Pons (tissue), 1 donor: ENCODE results near the gene KNDC1.
"Not testable (repeated sequence)": the region's sequence is repeated elsewhere in the genome, so short reads cannot be mapped to it uniquely, and the experiment has no call there.

Experiments used
- DNase-seq: peaks from one replicate; pipeline ENCODE4 v3.0.0-alpha.2; 2016; ENCODE audit warnings: low spot score

Gene KNDC1

DNA sequence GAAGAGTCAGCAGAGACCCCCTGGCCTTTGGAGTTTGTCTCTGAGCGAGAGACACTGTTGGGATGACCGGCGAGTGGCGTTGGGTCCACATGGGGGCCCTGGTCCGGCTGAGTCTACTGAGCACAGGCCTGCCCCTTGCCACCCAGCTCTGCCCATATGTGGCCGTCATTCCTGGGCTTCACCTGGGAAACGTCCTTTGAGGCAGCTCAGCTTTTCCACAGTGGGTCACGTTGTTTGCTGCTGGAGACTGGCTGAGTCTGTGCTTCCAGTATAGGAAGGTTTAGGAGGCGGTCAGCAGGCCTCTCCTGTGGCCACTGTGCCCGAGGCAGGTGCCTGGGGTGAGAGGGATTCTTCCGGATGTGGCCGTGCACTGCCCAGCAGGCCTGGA, 99.6 kb downstream of the KNDC1 start:
- DNase-seq, result no peak

DNA sequence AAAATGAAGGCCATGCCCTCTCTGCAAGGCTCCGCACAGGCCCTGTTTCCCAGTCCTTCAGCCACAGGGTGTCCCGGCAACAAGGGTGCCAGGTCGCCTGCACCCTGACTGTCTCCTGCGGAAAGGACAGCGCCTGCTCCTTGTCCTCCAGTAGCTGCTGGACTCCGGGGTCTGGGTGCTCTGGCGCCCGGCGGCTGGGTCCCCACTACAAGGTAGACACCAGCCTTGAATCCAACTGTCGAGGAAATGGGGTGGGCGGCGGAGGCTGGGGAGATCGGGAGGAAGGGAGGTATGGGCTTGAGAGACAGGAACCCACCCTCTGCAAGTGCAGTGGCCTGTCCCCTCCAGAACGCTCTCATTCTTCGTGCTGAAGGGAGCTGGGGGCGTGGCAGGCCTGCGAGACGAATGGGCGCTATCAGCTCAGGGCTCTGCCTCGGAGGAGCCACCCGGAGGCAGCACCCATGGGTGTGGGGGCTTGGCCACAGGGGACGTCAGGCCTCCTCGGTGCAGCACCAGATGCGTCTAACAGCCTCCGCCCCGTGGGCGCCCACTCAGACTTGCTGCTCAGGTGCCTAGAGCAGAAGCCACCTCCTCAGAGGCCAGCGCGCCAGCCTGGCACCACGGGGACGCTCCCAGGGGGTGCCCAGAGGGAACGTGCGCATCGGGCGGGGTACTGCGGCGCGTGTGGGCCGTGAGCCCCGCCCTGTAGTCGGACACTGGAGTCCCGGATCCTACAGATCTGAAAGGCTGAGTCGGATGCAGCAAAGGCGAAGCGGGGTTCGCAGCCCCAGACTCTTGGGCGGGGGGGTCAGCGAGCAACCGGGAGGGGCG, 101.1 kb downstream of the KNDC1 start:
- peak; percentile 20 for DNase-seq

DNA sequence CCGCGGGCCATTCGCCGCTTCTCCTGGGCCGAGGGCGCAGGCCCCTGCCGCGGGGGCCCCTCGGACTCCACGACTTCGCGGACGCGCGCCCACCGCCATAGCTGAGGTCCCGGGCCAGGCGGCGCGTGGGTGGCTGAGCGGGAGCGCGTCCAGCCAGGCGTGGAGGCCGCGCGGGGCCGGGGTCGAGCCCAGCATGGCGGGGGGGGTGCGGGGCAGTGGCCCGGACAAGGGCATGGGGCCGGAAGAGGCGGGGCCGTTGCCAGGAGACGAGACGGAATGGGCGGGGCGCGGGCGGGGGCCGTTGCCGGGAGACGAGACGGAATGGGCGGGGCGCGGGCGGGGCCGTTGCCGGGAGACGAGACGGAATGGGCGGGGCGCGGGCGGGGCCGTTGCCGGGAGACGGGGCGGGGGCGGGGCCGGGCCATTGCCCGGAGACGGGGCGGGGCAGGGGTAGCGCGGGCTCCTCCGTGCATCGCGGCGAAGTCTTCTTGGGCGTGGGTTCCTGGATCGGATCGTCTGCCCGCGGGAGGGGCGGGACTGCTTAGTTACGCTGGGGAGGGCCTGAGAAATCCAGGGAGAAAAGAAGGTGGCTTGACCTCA, 101.8 kb downstream of the KNDC1 start:
- peak; percentile 48 for DNase-seq

DNA sequence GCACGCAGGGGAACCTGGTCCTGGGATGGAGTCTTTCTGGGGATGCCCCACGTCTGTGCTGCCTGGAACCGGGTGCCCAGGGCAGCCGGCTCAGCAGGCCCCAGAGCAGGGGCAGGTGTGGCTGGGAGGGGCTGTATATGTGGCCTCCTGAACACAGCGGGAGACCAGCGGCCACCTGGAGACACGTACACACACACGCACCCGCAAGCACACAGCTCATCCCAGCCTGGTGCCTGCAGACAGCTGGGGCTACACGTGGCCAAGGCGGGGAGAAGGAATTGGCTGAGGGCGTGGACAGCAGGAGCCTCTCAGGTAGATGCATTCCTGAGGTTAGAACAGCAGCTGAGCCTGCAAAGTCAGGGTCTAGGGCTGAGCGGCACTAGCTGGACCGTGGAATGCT, 102.7 kb downstream of the KNDC1 start:
- no peak for DNase-seq

DNA sequence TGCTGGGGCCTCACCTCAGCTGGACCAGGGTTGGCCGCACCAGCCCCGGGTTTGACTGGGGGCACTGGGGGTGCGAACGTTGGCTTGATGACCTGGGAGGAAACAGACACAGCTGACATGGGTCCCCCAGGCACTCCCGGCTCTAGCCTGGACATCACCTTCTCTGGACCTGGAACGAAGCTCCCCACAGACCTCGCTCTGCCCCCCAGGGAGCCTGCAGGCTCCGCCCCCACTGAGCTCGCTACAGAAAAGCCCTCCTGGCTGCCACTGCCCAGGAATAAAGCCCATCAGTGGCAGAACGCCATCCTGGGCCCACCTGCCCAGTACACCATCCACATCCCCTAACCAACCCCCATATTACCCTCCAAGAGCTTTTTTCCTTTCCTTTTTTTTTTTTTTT, 103.7 kb downstream of the KNDC1 start:
- no peak for DNase-seq

DNA sequence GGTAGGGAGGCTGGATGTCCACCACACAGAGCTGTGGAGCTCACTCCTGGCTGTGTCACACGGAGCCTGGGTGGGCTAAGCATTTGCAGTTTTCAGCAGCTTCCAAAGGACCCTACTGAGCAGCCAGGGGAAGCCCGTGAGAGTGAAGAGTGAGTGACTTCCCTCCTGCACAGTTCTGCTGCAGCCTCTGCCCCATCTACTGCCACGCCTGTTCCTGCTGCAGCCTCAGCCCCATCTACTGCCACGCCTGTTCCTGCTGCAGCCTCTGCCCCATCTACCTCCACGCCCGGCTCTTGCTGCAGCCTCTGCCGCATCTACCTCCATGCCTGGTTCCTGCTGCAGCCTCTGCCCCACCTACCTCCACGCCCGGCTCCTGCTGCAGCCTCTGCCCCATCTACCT, 104.4 kb downstream of the KNDC1 start:
- DNase-seq, result no peak

DNA sequence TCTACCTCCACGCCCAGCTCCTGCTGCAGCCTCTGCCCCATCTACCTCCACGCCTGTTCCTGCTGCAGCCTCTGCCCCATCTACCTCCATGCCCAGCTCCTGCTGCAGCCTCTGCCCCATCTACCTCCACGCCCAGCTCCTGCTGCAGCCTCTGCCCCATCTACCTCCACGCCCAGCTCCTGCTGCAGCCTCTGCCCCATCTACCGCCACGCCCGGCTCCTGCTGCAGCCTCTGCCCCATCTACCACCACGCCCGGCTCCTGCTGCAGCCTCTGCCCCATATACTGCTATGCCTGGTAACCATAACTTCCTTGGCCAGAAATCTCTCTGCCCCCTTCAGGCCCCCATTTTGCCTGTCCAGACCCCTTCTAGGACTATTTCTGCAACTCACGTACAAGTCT, 105.0 kb downstream of the KNDC1 start:
- DNase-seq, result not testable (repeated sequence)

DNA sequence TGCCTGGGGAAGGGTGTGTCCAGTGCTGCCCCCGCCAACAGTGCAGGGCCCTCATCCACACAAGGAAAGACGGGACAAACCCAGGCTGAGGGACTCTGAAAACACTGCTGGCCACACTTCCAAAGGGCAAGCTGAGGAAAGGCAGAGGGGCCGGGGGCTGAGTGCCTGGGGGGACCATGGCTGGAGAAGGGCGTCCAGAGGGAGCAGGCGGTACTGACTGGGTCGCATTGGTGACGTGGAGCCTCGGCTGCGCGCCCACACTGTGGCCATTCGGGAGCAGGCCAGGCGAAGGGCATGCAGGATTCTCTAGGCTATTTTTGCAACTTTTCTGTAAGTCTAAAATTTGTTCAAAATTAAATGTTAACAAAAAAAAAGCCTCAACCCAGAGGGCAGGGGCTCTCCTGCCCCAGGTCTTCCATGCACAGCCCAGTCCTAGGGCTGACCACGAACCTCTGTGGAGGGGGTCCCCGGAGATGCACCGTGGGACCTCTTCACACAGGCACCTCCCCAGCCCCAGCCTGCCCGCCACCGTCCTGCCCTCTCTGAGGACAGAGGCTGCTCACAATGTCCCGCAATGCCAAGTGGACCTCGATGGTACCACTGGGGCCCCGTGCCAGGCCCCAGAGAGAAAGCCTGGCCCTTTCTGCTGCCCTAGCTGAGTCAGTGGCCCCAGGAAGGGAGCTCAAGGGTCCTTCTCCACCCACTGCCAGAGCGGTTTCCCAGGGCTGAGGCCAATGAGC, 106.2 kb downstream of the KNDC1 start:
- no peak for DNase-seq

DNA sequence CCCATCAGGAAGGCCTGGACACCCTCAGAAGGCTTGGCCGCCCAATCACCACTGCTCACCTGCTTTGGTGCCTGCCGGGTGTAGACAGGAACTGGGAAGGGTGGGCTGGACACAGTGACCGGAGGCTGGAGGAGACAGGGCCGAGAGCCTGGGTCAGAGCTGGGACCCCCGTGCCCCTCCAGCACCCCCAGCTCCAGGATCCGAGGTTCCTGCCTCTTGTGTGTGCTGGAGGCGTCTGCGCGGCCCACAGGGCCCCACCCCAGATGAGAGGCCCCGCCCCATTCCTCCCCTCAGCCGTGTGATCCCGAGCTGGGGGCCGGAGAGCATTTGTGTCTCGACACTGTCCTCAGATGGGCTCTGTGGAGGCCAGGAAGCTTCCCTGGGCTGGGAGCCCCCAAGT, 107.3 kb downstream of the KNDC1 start:
- DNase-seq, result no peak

DNA sequence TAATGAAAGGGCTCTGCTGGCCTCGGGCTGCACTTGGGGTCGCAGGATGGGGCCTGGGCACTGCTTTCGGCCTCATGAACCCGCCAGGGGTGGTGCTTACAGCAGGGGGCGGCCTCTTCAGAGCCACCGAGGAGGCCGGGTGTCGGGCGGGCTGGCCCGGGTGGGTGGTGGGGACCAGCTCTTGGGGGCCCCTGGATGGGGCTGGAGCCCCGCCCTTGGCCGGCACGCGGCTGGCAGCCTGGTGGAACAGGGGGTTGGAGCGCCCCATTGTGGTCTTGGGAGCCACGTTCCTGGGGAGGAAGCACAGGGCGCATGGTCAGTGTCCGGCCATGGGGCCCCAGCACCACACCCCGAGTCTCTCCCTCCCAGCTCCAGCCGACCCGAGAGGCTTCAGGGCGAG, 107.8 kb downstream of the KNDC1 start:
- DNase-seq, result no peak

DNA sequence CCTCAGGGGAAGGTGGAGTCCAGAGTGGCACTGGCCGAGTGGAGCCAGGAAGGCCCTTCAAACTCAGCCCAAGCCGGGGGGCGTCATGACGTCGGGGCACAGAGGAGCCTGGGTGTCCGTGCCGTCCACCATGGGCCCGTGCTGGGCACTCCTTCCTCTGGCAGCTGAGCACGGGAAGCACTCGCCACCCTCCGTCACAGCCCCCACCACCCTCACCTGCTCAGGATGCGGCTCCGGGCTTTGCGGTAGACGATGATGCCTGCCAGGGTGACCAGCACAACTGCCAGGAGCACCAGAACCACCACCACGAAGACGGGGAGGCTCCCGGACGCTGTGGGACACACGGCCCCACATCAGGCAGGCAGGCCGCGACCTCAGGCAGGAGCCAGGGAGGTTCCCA, 108.5 kb downstream of the KNDC1 start:
- no peak for DNase-seq

DNA sequence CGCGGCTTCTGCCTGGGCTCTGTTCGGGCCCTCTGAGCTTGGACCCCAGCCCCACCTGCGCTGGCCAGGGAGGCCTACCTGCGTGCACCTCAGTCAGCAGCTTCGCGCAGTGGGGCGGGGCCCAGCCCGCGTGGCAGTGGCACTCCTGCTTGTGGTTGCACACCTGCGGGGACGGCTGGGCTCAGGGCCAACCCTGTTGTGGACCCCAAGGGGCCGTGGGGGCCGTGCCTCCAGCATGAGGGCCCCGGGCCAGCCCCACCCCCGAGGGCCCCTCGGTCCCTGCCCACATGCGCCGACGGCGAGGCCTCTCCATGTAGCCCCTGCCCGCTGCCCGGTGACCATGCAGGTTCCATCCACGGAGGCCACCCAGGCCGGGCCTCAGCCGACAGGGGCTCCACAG, 109.3 kb downstream of the KNDC1 start:
- DNase-seq, result no peak

DNA sequence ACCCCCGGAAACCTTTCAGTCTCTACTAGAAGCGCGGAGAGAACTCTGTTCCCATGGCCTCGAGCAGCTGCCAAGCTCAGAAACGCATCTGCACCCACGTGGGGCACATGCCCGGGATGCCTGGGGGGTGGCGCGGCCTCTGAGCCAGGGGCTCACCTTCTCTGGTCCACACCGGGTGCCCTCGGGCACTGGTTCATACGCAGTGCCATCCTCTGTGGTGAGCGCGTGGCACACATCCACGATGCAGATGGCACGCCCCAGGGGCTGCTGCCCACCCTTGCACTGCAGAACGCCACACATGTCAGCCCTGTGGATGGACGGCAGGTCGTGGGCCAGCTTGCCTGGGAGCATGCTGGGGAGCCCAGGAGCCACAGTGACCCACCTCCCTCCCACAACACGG, 110.2 kb downstream of the KNDC1 start:
- DNase-seq, result no peak

DNA sequence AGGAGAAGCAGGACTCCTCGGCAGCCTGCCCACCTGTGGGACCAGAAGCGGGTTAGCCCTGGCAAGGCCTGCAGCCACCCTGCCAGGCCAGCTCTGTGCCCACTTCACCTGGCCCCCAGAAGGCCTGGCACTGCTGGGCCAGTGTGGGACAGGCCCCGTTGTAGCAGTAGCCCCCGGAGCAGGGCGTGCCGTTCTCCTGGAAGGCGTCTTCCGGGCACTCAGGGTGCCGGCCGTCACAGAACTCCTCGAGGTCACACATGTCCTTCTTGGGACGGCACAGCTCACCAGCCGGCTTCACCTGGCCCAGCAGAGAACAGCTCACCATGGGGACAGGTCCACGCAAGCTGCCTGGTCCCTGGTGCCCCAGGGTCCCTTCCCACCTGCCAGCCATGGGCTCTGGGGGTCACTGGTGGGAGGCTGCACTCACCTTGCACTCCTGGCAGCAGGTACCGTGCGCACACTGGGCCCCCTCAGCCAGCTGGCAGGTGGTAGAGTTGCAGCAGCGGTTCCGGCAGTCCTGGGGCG, 110.8 kb downstream of the KNDC1 start:
- no peak for DNase-seq

DNA sequence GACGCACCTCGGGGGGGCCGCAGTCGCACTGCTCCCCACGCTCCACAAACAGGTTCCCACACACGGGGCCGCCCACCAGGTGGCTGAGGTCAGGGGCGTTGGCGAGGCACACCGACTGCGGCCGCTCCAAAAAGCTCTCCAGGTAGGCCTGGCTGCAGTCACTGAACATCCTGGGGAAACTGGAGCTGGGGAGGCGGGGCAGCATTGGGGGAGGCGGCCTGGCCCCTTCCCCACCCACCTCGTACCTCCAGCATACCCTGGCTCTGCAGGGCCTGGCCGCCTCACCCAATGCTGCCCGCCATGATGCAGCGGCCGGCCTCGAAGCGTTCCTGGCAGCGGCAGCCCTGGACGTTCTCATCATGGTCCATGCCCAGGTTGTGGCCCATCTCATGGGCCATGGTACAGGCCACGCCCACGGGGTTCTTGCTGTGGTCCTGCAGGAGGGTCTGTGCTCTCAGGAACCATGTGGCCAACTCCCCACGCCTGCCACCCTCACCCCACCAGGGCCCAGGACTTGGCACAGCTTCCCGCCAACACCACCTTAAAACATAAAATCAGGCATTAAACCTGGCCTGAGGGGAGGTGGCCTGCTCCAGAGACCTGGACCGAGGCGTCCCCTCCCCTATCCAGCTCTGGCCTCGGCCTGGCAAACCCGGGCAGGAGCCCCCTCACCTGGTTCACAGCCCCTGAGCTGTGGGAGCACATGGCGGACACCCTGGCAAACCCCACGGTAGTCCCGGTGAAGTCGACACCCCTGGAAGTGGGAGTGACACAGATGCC, 111.7 kb downstream of the KNDC1 start:
- no peak for DNase-seq

DNA sequence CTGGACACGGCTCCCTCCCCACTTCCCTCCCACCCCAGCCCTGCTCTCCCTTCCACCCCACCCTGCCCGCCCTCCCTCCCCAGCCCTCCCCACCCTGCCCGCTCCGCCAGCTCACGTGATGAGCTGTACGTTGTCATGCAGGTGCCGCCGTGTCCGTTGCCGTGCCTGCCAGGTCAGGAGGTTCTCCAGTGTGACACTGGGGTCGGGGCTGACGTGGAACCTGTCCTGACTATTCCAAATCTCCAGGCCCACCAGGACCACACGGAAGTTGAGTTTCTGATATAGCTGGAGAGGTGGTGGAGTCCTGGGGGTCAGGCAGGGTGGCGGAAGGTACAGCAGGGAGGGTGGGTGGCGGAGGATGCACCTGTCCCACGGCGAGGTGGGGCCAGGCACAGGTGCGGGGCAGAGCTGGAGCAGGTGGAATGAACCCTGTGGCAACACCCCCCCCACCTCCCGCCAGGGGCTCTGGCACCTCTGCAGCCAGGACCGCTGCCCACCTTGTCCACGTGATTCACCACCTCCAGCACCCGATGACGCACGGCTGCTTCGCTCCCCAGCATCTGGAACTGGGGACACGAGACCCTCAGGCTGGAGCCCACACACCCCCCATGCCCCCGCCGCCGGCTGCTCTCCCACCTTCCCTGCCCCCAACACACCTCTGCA, 112.4 kb downstream of the KNDC1 start:
- no peak for DNase-seq

DNA sequence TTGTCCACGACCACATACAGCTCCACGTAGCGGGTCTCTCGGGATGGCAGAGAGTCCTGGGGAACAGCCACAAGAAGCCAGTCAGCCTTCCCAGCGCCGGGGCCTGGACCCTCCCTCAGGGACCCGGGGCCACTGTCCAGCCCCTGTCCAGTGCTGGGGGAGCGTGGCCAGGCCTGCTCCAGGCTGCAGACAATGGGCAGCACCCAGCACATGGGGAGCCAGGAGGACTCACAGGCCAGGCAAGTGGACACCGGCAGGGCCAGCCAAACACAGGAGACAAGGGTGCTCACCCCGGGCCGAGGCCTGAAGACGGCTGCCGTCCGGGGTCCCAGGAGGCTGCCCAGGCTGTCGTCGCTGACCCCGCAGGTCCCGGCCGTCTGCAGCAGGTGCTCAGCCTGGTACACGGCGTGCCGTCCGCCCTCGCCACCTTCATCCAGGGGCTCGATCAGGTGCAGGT, 113.0 kb downstream of the KNDC1 start:
- no peak for DNase-seq

DNA sequence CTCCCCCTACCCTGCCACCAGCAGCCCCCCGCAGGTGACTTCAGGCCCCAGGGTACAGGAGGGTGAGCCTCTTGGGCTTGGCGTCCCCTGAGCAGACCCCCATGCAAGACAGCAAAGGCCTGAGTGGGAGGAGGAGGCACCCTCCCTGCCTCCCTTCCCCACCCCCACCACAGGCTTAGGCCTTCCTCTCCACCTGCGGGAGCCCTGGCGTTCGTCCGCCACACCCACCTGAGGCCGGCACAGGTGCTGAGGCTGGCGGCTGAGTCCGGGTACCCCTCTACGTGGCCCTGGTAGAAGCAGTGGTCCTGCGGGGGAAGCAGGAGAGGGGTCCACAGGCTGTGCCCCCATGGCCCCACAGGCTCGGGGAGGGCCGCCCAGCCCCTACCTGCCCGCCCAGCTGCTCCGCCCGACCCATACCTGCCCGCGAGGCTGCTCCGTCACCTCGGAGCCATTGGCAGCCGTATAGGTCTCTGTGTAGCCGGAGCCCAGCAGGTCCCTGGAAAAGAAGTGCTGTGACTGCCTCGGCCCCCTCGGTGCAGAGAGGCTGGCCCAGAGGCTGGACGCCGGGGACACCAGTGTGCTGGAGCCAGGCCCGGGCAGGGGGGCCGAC, 113.6 kb downstream of the KNDC1 start:
- DNase-seq, result no peak

DNA sequence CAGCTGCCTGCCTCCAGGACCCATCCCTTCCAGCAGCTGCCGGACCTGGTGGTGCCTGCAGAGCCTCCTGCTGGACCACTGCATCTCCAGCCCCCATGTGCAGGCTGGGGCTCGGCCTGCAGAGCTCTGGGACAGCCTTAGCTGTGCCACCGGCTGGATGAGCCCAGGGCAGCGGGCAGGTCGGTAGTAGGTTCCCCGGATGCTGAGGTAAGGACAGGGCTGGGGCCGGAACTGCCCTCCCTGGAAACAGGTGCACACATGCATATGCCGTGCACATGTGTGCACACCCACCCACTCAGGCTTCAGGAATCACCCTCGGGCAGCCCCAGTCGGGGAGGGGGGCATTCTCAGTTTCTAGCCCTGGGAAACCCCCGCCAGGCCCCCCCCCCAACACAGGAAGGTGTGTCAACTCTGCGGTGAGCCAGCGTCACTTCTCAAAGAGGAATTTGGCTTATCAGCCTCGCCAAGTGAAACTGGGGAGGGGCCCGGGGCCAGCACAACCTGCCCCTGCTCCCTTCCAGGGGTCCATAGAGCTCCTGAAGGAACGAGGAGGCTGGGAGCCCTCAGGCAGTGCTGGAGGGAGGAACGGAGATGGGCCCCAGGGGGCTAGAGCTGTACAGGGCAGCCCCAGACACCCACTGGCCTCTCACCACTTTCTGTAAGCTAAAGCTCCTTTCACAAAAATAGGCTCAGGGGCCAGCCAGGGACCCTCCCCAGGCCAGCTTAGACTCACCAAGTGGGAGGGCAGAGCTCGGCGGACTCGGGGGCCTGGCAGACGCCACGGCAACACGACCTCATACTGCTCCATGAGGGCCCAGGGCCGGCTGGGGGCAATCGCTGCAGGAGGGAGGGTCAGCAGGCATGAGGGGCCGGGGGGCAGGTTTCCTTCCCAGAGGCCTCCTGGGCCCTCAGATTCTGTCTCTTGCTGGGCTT, 115.0 kb downstream of the KNDC1 start:
- no peak for DNase-seq

DNA sequence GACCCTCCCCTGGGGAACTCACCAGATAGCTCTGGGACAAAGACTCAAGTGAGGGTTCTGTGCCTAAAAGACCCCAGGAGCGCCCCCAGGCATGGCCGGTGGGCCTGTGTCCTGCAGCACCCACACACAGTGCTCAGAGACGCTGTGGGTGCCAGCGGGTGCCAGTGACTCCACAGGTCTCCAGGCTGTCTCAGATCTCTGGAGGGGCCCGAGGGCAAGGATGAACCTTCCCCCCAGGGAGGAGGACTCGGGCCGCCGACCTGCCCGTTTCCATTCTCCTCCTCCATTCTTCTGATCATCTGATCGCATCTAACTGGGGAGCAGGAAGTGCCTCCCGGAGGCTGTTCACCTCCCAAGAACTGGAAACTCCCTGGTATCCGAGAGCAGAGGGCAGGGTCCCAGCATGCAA, 115.7 kb downstream of the KNDC1 start:
- no peak for DNase-seq
